Measurements from ENCODE around the gene TCF12.

- TF ChIP-seq CTCF (optimal IDR thresholded peaks at IDR 0.05 in 1 of 3, IDR thresholded peaks at IDR 0.05 in 1 of 3, conservative IDR thresholded peaks at IDR 0.05 in 1 of 3; ENCODE audit: extremely low read depth in 1 of 3, insufficient read depth in 2 of 3, low read length in 3 of 3) (no peak), EZH2 (IDR thresholded peaks at IDR 0.05; ENCODE audit: low read length) (no peak)
These were observed 117.2 kb downstream of the TCF12 start for GRCh38 chr15:57035664-57036063.

Measured in keratinocyte (primary cell).